ENCODE measurements around the gene SVIL.

DNA sequence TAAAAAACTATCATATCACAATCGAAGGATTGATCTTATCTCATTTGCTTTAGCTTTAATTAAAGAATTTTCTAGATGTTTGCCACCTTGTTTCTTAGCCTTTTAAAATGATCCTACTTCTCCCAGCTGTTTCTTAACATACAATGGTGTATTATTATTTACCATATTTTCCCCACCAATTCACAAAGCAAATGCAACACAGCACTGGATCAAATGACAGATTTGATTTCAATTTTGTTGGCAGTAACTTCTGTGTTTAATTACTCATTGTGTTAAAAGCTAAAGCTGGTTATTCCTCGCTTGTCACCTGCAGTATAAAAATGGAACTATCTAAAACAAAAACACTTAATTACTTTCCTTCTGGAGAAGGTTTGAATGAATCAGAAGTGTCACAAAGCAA is 19.6 kb downstream of the SVIL start:
- TF ChIP-seq, protein P1, sequence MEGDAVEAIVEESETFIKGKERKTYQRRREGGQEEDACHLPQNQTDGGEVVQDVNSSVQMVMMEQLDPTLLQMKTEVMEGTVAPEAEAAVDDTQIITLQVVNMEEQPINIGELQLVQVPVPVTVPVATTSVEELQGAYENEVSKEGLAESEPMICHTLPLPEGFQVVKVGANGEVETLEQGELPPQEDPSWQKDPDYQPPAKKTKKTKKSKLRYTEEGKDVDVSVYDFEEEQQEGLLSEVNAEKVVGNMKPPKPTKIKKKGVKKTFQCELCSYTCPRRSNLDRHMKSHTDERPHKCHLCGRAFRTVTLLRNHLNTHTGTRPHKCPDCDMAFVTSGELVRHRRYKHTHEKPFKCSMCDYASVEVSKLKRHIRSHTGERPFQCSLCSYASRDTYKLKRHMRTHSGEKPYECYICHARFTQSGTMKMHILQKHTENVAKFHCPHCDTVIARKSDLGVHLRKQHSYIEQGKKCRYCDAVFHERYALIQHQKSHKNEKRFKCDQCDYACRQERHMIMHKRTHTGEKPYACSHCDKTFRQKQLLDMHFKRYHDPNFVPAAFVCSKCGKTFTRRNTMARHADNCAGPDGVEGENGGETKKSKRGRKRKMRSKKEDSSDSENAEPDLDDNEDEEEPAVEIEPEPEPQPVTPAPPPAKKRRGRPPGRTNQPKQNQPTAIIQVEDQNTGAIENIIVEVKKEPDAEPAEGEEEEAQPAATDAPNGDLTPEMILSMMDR (conservative IDR thresholded peaks at IDR 0.05 in 1 of 2, IDR thresholded peaks at IDR 0.05 in 1 of 2; ENCODE audit: low read depth in 1 of 2, low read length in 2 of 2): no peak
- no peak for TF ChIP-seq EZH2 (IDR thresholded peaks at IDR 0.05; ENCODE audit: low read length, missing control alignments)

All from fibroblast of lung (primary cell).